GM19438 (cell line): ENCODE results near the gene ACBD6.

Experiments
- ATAC-seq: cut with Tn5 transposase; IDR thresholded peaks from one replicate; pipeline ENCODE4 v1.9.1; 2021; ENCODE audit warnings: low read depth; ENCODE audit not compliant: unreplicated experiment

Gene ACBD6

DNA sequence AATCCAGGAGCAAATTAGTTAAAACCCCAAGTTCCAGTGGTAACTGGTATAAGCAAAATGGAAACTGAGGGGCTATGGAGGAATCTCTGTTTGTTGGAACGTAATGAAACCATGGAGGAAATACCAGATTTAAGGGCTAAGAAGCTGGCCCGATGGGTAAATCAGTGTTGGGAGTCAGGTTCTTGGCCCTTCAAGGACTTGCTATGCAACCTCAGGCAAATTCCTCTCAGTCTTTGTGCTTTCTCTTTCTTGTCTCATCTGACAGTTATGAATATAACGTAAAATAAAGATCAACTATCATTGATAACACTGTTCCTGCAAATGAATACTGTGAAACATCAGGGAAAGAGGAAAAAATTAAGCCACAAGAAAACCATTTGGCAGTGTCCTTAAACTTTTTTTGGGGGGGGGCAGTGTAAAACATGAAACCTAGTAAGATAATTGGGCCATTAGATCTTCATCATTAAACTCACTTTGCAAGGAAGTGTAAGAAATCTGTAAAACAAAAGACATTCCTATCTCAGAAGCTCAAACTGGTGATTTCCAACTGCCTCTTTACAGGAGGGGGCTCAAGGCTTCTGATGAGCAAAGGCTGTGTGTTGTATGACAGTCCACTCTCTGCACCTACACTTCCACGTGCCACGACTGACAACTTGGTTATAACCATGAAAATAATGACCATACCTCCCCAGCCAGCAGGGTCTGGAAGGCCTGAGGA is 224.7 kb downstream of the ACBD6 start:
- no peak for ATAC-seq

DNA sequence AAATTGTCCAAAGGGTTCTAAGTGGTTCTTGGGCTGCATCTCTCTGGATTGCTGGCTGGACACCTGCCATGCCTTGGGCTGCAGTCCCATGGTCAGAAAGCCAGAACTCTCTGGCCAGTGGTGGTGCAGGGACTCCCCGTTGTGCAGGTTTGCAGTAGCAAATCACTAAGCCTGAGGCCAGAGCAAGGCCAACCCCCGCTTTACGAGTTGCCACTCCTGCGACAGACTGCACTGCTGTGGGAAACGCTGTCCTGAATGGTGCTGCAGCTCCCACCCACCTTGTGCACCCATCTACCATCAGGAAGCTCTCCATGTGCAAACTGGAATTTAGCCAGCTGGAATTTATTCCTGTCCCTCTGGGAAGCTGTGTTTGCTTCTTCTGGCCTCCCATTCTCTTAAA is 226.7 kb downstream of the ACBD6 start:
- ATAC-seq = no peak

DNA sequence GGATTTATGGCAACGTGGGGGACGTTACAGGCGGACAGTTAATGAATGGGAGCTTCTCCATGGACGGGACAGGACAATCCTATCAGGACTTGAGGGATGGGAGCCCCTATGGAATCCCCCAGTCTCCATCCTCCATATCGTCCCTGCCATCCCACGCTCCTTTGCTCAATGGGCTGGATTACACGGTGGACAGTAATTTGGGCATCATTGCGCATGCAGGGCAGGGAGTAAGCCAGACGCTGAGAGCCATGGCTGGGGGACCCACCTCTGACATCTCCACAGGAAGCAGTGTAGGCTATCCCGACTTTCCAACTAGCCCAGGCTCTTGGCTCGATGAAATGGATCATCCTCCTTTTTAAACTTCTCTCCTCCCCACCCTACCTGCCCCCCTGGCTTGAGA is 228.2 kb downstream of the ACBD6 start:
- no peak for ATAC-seq

DNA sequence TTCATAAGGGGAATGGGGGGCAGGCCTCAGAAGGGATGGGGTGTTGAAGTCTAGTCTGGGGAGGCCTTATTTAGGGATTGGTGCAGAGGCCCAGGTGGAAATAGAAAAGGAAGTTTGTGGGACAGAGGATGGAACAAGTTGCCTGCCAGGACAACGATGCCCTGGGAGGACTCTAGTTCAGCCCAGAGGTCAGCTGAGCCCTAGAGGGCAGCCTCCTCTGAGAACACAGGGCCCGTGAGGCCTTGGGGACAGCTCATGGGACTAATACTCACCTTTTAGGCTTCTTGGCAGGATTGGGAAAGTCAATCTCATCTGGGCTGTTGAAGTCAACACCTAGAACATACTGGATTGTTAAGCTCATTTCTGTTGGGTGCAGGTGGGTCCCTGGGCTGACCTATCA is 229.3 kb downstream of the ACBD6 start:
- no peak for ATAC-seq

GRCh38 chr1:180272395-180272794 is 230.0 kb downstream of the ACBD6 start:
- no peak for ATAC-seq

DNA sequence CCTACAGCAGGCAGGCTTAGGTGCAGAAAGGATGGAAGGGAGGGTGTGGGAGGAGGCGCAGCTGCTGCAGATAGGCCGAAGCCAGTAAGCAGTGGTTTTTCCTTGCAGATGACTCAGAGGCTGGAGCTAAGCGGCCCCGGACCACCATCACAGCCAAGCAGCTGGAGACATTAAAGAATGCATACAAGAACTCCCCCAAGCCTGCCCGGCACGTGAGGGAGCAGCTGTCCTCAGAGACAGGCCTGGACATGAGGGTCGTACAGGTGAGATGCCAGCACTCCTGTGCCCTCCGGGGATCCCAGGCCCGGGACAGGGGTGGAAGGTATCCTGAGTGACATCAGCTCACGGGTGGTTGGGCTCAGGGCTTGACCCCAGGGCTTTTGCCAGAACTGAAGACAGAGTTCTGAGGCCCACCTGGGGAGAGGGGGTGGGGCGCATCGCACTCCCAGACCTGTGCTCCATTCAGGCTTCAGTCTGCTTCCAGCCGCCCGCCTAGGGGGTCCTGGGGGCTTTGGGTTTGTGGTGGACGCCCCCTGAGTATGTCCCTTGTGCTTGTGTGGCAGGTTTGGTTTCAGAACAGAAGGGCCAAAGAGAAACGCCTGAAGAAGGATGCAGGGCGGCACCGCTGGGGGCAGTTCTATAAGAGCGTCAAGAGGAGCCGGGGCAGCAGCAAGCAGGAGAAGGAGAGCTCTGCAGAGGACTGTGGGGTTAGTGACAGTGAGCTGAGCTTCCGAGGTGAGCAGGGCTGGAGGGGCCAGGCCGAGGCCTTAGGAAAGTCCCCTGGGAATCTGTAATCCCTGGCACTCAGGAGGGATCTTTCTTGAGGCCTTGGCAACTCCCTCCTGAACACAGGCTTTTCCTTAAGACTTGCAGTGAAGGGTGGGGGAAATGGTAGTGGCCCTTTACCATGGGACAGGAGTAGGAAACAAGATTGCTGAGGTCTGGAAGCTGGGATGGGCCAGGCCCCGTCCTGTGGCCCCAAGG is 230.8 kb downstream of the ACBD6 start:
- no peak for ATAC-seq

GRCh38 chr1:180270530-180271271 is 231.7 kb downstream of the ACBD6 start:
- no peak for ATAC-seq

GRCh38 chr1:180269645-180270529 is 232.5 kb downstream of the ACBD6 start:
- ATAC-seq = no peak

GRCh38 chr1:180268556-180269075 is 233.8 kb downstream of the ACBD6 start:
- ATAC-seq = no peak

DNA sequence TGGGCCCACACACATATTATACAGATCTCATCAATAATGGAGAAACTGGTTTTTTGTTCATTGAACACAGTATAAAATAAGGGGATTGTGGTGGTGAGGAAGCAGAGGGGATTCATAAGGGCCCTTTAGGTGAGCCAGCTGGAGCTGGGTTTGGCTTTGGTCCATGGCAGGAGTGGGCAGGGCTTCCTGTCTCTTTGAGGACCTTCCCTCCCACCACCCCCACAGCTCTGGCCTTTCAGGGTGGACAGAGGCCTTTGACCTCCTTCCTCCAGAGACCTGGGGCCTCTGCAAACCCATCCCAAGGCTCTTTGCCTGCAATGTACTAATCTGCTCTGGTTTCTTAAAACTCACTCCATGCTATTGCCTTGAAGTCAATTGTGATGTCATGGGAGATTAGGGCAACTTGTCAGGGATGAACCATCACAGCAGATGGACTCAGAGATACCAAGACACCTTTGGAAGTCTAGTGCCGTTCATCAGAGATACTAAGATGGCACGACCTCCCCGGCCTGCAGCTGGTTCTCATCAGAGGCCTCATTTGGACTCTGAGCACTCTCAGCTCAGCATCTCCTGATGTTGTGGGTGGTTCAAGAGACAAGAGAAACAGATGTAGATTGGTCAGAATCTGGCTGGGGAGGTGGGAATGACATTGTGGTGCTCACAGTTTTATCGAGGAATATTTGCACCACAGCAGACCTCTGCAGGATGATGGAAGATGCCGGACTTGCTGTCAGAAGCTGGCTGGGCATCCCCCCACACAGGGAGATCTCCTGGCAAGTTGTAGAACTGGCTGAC is 234.4 kb downstream of the ACBD6 start:
- ATAC-seq = no peak

DNA sequence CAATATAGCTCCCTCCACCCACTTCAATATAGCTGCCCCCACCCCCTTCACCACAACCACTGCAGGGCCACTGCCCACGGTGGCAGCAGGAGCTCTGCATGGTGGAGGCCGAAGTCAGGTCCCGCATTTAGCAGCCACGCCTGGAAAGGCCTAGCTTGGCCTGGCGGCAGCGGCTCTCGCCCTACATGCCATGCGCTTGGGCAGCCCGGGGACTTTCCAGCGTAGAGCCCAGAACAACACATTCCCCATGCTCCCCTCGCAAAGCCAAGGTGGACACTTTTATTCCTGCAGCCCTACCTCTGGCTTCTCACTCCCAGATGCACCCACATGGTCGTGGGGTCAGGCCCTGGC is 235.2 kb downstream of the ACBD6 start:
- no peak for ATAC-seq

- ATAC-seq = no peak
Measured at GRCh38 chr1:180266275-180267210, 235.8 kb downstream of the ACBD6 start.

DNA sequence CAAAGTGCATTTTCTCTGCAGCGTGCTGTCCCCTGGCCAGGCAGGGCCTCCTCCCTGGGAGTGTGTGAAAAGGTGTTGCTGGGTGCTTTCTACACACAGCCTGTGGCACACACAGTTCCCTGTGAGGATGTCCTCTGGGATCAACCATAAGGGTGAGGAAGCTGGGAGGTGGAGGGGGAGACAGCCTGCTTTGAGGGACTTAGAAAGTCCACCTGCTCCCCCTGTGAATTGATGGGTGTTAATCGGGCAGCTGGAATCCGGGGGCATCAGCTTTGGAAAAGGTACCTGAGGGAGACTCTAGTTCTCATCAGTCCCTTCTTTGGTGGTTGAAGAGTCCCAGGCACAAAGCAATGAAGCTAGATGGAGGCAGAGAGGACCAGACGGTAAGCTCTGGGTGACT is 236.5 kb downstream of the ACBD6 start:
- no peak for ATAC-seq

- ATAC-seq = no peak
Measured at GRCh38 chr1:180265201-180265600, 237.2 kb downstream of the ACBD6 start.

- no peak for ATAC-seq
Measured at GRCh38 chr1:180264595-180264994, 237.8 kb downstream of the ACBD6 start.

DNA sequence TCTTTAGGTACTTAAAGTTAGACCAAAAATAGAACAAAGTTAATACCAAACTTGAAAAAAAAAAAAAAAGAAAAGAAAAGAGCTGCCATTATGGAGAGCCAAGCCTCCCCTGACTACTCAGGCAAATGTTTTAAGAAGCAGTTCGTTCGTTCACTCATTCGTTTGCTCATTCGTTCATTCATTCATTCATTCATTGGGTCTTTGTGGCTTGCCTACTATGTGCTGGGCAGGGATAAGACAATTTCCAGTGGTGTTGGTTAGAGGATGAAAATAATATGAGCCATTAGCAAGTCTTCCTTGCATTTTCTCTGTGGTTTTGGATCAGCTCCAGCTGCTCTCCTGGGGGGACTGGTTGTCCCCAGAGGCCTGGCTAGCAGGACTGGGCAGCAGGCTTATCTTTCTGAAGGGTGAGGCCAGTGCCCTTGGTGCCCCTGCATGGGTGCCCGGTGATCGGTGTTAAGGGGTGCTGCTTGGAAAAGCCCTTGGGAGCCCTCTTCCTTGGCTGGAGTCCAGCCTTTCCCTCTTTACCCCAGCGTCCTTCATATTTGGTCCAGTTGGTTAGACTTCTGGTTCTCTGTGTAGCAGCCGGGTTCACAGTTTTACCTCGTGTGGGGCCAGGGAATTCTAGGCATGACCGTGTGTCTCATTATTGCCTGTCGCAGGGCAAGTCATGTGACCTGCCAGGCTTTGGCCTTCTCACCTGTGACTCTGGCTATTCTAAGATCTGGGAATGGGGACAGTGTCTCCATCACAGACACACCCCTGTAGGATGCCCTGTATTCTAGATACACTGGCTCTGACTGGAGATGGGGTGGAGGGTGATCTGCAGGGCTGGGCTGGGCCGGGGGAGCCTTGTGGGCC is 239.5 kb downstream of the ACBD6 start:
- ATAC-seq = no peak

- no peak for ATAC-seq
Measured at GRCh38 chr1:180261524-180262155, 240.7 kb downstream of the ACBD6 start.
